ENCODE measurements around the gene SLC2A2.
"Not testable (repeated sequence)": the region's sequence is repeated elsewhere in the genome, so short reads cannot be mapped to it uniquely, and the experiment has no call there.

- not testable (repeated sequence) for TF ChIP-seq CTCF (IDR thresholded peaks at IDR 0.05; ENCODE audit: low read depth, low read length, missing input control); GABPA (IDR thresholded peaks at IDR 0.05 in 1 of 2, conservative IDR thresholded peaks at IDR 0.05 in 1 of 2)
These were observed 53.6 kb downstream of the SLC2A2 start for GRCh38 chr3:170972917-170973316.

Data from liver (tissue), 3 donors.